Stimulated activated CD8-positive, alpha-beta memory T cell treated with anti-CD3 and anti-CD28 coated beads, Interleukin-12 subunit alpha, Interleukin-12 subunit beta, amount 100 ng/mL, for 24 hours (primary cell): ENCODE results near the gene NCOA7.
"Not testable (repeated sequence)": the region's sequence is repeated elsewhere in the genome, so short reads cannot be mapped to it uniquely, and the experiment has no call there.

ENCODE experiments used
- DNase-seq: peaks from one replicate; pipeline ENCODE4 v3.0.0-alpha.2; 2020; ENCODE audit errors: extremely low read depth

Gene NCOA7

GRCh38 chr6:125918681-125919566 lies 128.2 kb downstream of the NCOA7 start:
- DNase-seq: no peak

- DNase-seq: no peak
Measured at GRCh38 chr6:125919618-125920017, 128.9 kb downstream of the NCOA7 start.

GRCh38 chr6:125922322-125922860 lies 131.6 kb downstream of the NCOA7 start:
- no peak for DNase-seq

- no peak for DNase-seq
Measured at GRCh38 chr6:125923366-125923877, 132.7 kb downstream of the NCOA7 start.

- no peak for DNase-seq
Measured at GRCh38 chr6:125924169-125924568, 133.4 kb downstream of the NCOA7 start.

GRCh38 chr6:125924697-125925358 lies 134.1 kb downstream of the NCOA7 start:
- no peak for DNase-seq

- DNase-seq: no peak
Measured at GRCh38 chr6:125926711-125927110, 136.0 kb downstream of the NCOA7 start.

- DNase-seq: no peak
Measured at GRCh38 chr6:125927761-125928160, 137.0 kb downstream of the NCOA7 start.

GRCh38 chr6:125930765-125931418 lies 140.1 kb downstream of the NCOA7 start:
- DNase-seq: no peak

GRCh38 chr6:125931733-125932450 lies 141.1 kb downstream of the NCOA7 start:
- no peak for DNase-seq

- no peak for DNase-seq
Measured at GRCh38 chr6:125932451-125932795, 141.7 kb downstream of the NCOA7 start.

- not testable (repeated sequence) for DNase-seq
Measured at GRCh38 chr6:125935520-125935919, 144.8 kb downstream of the NCOA7 start.

- DNase-seq: no peak
Measured at GRCh38 chr6:125939026-125939425, 148.3 kb downstream of the NCOA7 start.

GRCh38 chr6:125939791-125940190 lies 149.0 kb downstream of the NCOA7 start:
- DNase-seq: no peak

- no peak for DNase-seq
Measured at GRCh38 chr6:125940247-125941041, 149.7 kb downstream of the NCOA7 start.

GRCh38 chr6:125942672-125943527 lies 152.1 kb downstream of the NCOA7 start:
- DNase-seq: no peak

- DNase-seq: no peak
Measured at GRCh38 chr6:125943528-125944433, 153.0 kb downstream of the NCOA7 start.

- DNase-seq: no peak
Measured at GRCh38 chr6:125944434-125944816, 153.7 kb downstream of the NCOA7 start.

- no peak for DNase-seq
Measured at GRCh38 chr6:125944896-125945295, 154.1 kb downstream of the NCOA7 start.
